ENCODE data around the gene AFAP1L2.

The AFAP1L2 gene

DNA sequence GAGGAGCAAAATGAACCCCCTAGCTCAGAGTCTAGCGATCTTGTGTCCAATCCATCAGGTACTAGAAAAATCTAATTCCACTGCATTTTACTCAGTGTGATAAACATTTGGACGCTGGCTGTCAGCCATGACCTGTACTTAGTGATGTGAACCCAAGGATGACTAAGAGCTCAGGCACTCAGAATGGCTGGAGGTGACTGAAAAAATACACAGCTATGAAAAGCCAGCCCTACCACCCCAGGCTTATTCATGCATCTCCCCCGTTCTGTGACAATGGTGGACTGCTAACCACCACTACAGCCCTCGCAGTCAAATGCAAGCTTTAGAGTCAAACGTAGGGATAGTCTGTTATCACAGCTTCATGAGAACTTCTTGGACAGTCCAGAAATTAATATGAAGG, 14.9 kb downstream of the AFAP1L2 start:
- no peak for DNase-seq (ENCODE audit: low spot score)

DNA sequence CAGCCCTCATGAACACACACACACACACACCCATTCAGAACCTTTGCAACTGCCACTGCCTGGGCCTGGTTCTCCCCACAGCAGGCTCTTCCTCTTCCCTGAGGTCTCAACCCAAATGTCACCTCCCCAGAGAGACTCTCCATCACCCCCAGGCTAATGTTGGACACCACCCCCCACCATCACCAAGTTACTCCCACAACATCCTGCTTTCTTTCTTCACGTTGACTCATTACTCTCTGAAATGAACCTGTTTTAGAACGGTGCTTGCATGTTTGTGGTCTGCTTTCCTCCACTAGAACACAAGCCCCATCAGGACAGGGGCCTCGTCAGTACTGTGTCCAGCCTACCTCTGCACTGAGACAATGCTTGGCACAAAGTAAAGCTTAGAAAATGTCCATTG, 16.0 kb downstream of the AFAP1L2 start:
- DNase-seq (ENCODE audit: low spot score): no peak

DNA sequence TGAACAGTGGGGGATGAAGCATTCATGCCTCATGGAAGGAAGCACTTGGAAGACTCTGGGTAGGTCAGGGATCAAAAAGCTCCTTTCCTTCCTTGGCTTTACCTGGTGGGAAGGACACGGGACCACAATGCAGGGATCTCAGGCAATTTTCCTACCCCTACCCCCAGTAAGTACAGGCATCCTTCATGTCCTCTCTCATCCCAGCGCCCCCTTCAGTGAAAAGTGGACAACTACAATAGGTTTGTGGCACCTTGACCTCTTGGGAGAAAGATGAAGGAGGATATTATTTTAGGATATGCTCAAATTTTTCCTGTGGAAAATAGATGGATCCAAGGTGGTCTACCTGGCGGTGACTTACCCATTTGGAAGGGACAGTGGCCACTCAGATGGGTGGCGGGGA, 16.5 kb downstream of the AFAP1L2 start:
- no peak for DNase-seq (ENCODE audit: low spot score)

DNA sequence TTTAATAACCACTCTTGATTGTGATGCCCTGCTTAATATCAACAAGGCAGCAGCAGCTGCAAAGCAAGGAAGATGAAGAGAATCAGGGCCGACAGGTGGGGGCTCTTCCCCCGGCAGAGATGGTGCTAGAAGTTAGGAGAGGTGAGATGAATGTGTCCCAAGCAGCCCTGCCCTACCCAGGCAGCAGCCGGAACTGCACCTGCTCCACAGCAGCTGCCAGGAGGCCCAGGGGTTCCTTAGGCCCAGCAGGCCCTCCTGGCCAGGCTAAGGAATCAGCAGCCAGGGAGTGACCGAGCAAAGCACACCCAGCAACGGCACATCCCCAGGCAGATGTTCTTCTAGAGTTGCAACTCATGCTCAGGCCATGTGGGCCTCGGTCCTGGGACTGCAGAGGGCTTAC, 17.9 kb downstream of the AFAP1L2 start:
- DNase-seq (ENCODE audit: low spot score): no peak

DNA sequence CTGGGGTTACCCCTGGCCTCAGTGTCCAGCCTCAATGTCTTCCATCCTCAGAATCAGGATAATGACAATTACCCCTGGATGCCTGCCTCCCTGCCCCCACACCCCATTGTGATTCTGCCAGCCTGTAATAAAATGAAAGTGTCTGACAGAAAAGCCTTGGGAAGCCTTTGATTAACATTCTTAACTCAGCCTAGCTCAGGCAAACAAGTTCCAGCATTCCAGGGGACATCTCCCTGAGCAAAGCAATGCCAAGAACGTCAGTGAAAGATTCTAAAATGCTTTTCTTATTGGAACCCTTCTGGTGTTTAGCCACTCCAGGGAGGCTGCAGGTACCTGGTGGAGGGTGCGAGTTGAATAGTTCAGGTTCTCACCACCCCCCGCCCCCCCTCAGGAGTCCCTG, 18.7 kb downstream of the AFAP1L2 start:
- no peak for DNase-seq (ENCODE audit: low spot score)

DNA sequence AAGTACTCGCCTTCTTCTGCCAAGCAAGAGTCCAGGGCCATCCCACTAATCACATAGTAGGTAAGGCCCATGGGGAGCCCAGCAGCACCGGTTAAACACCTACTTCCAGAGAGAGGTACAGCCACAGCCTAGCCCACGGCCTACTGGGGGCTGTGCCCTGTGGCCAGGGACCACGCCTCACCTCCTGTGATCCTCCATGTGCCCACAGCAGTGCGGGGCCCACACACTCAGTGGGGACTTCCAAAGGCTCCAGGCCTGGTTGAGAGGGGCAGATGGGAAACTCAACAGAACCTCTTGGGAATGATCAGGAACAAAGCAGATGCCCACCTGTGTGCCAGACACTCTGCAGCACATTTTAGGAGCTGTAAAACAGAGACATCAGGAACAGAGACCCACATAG, 19.7 kb downstream of the AFAP1L2 start:
- no peak for DNase-seq (ENCODE audit: low spot score)

DNA sequence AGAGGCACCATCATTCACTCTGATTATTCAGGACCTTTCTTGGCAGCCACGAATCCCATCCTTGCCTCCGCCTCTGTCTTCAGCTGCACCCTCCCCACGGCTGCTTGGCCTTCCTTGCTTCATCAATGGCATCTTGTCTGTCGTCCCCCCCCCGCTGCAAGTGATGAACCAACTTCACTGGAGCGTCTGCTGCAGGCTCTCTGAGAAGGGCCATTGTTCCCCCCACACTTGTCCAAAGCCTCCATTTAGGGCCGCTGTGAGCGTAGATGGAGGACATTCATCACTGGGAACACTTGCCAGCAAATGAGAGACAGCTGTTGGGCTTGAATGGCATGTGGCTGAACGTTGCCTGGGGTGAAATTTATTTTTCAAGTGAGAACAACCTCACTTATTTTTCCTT, 20.1 kb downstream of the AFAP1L2 start:
- DNase-seq (ENCODE audit: low spot score): no peak

DNA sequence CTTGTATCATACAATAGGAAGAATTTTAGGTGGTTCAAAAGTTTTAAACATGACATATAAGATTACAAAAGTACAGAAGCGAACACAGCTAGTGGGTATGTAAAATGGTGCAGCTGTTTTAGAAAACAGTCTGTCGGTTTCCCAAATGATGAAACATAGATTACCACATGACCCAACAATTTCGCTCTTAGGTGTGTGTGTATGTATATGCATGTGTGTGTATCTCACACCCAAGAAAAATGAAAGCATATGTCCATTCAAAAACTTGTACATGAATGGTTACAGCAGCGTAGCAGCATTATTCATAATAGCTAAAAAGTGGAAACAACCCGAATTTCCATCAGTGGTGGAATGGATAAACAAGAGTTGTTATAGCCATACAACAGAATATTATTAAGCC, 23.5 kb downstream of the AFAP1L2 start:
- no peak for DNase-seq (ENCODE audit: low spot score)

DNA sequence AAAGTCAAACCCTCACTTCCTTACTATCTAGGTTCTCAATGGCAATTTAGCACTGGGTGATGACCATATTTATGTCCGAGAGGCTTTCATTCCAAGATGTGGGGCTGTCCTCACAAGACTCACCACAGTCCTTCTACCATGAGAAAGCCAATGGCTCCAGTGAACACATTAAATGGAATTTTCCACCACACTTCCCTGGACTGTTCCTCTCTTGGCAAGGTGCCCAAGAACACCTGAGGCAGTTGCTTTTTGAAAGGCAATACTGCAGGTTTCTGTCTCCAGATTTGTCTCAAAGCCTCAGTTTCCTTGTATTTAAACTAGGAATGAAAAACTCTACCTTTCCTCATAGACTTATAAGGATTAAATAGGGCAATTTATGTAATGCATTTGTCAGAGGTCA, 24.2 kb downstream of the AFAP1L2 start:
- no peak for DNase-seq (ENCODE audit: low spot score)

DNA sequence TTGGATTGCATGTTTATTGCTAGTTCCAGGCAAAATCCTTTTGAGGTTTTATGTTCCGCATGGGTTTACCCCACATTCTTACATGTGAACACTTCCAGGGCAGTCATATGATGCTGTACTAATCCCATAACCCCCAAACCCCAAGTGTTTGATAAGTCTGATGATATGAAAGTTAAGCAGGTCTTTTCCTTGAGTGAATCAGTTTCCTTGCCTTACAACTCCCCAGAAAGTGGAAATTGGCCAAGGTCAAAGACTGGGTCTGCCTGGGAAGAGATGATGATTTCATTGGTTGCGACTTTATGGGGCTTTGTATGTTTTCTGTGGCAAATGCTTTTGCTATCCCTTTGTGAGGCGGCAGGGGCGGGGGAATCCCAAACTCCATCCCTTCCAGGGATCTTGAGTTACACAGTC, 24.7 kb downstream of the AFAP1L2 start:
- DNase-seq (ENCODE audit: low spot score): no peak

DNA sequence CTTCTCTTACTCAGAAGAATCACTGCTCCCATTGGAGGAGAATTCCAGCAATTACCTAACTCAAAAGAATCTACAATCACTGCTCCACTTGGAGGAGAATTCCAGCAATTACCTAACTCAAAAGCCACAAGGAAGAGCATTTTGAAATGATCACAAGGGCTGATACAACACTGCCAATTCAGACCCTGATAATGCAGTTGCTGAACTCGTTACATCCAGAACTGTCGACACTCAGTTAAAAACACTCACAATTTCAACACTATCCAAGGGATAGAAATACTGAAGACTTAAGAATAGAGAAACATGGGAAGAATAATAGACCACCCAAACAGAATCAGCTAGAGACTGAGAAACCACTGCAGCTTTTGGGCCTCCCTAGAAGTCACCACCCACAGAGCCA, 27.8 kb downstream of the AFAP1L2 start:
- no peak for DNase-seq (ENCODE audit: low spot score)

DNA sequence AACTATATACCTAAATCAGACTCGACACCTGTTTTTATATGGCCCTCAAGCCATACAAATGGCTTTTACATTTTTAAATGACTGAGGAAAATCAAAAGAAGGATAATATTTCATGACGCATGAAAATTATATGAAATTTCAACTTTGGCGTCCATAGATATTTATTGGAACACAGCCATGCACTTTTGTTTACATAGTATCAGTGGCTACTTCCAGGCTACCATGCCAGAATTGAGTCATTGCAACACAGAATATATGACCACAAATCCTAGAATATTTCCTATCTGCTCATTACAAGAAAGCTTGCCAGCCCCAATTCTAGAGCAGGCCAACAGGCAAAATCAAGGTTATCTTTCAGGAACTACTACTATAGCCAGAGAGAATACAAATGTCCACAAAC, 29.3 kb downstream of the AFAP1L2 start:
- no peak for DNase-seq (ENCODE audit: low spot score)

DNA sequence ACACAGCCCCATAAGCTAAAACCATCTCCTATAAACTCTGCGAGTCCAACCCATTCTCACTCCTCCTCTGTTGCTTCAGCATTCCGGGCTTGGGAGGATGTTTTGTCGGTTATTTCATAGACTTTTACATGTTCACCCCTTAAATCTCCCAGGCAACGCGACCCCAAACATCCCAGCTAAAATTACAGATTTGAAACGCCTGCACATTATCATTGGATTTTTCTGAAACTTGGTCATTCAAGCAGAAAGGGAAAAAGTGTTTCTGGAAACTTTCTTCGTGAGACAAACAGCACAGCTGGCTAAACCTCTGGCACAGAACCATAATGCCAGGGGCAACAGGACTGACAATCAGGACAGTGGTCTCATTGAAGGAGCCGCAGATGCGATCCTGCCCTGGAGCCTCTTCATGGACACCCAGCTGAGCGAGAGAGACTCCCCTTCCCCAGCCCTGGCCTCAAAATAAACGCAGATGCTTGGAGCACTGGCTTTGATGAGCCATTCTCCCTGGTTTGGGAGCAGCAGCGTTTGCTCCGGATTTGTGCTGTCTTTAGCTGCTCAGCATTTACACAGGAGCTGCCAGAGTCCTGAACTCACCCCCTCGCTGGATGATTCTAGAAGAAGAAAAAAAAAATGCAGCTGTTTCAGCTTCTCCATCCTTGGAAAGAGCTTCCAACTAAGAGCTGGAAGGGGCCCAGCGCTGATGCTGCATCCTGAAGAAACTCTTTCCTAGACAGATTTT, 30.1 kb downstream of the AFAP1L2 start:
- DNase-seq (ENCODE audit: low spot score): no peak

DNA sequence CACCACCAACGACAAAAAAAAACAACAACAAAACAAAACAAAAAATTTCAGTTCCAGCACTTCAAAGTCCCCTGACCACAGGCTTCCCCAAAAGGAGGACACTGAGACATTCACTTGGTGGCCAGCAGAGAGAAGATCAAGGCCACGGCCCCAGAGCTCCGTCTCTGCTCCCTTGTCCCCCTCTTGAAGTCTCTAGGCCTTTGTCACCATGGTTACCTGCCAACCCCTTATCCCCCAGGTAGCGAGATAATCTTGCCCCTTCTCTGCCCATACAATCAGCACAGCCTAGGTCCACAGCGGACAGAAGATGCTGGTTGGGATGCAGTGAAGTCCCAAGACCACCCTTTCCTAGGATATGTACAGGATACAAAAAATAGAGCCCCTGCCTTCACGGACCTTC, 30.7 kb downstream of the AFAP1L2 start:
- no peak for DNase-seq (ENCODE audit: low spot score)

DNA sequence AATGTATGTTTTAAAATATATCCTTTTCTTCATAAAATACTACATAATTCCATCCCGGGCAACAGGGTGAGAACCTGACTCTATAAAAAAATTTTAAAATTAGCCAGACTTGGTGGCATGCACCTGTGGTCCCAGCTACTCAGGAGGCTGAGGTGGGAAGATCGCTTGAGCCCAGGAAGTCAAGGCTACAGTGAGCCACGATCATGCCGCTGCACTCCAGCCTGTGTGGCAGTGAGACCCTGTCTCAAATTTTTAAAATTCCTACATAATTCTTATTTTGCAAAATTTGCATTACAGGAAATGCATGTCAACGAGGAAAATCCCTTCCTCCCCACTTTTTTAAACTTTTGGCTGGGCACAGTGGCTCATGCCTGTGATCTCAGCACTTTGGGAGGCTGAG, 31.3 kb downstream of the AFAP1L2 start:
- DNase-seq (ENCODE audit: low spot score): no peak

DNA sequence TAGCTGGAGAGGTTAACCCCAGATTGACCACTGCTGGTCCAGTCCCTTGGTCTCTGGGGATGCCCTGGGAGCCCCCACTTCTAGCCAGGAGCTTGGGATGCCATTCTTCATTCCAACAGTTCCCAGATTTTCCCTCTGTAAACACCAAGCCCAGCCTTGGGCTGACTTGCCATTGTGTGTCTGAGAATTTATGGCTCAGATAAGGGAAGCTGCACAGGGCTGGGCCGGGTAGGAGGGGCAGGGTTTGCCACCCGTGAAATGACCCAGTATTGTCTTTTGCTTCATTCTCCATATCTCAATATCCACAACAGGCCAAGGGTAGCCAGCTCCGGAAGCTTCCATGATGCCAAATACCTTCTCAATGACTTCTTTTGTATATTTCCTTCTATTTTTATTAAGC, 32.1 kb downstream of the AFAP1L2 start:
- DNase-seq (ENCODE audit: low spot score): no peak

DNA sequence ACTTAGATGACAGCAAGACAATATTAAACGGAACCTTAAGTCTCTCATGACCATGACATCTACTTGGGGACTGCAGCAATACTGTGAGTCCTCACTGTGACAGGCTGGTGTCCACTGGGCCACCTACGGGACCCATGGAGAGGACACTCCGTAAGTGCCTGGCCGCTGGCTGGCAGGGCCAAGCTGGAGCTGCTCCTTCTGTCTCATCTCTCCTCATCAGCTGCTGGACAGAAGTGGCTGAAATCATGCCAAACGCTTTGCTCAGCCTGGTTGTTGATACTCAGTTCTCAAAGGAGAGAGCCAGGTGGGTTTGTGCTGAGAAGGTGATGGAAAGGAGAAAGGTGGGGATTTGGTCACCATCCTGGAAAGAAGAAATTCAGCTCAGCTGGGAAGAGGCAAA, 33.3 kb downstream of the AFAP1L2 start:
- DNase-seq (ENCODE audit: low spot score): no peak

DNA sequence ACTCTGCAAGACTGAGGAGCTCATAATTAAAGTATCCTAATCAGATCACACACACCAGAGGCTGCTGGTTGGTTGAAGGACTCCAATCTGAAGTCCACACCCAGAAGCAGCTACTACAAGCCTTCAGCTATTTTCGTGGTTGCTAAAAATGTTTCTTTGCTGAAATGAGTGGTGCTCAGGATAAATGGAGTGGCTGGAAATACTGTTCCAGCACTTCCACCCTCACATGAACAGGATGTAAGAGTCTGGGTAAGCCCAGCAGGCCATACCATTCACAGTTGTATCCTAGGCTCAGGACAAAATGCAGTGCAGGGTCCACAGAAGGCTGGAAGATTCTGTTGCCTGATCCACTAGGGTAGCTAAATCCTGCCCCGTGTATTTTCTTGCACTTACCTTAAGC, 34.1 kb downstream of the AFAP1L2 start:
- DNase-seq (ENCODE audit: low spot score): no peak

DNA sequence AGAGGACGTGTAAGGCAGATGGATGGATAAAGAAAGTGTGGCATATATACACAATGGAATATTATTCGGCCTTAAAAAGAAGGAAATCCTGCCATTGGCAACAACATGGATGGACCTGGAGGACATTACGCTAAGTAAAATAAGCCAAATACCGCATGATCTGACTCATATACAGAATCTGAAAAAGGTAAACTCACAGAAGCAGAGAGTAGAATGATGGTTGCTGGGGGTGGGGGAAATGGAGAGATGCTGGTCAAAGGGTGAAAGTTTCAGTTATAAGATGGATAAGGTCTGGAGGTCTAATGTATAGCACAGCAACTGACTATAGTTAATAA, 36.3 kb downstream of the AFAP1L2 start:
- no peak for DNase-seq (ENCODE audit: low spot score)

DNA sequence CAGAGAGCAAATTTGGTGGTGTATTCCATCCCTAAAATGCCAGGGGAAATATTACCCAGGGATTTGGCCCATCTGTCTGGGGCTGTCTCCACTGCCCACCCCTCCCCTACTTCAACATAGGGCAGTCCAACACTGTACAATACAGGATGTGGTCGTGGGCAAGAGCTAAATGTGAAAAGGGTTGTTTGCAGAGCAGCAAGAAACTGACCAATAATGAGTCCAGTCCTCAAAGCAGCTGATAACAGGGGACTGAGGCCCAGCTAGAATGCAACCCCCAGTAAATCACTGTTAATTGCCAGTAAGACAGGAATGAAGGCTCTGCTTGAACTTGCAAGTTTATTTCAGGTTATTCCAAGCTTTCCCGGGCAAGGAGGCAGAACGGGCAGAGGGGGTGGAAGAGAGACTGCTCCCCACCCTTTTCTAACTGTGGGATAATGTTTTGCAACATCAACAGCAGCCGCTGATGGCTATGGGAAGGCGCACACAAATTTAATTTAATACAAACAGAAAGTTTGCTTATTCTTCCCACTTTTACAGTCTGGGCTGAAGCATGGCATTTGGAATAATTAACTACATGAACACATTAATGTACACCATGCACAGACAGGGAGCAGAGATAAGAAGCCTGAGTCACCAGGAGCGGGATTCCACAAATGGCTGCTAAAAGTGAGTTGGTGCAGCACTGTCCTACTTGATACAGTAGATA, 36.8 kb downstream of the AFAP1L2 start:
- DNase-seq (ENCODE audit: low spot score): no peak

DNA sequence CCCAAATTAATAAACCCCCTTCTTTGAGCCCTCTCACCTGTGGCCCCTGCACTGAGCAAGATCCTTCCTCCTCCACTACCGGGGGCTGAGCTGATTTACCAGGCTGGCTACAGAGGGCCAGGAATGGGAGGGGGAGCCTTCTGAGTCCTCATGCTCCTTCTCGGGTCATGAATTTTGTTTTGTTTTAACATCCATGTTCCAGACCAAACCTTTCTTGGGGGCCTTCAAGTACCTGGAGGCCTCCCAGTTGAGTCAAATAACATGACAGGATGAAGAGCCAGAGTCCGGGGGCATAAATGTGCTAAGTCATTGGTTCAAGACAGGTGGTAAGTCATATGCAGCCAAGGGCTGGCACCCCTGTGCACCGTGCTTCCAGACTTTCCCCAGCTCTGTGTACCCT, 39.6 kb downstream of the AFAP1L2 start:
- DNase-seq (ENCODE audit: low spot score): no peak

DNA sequence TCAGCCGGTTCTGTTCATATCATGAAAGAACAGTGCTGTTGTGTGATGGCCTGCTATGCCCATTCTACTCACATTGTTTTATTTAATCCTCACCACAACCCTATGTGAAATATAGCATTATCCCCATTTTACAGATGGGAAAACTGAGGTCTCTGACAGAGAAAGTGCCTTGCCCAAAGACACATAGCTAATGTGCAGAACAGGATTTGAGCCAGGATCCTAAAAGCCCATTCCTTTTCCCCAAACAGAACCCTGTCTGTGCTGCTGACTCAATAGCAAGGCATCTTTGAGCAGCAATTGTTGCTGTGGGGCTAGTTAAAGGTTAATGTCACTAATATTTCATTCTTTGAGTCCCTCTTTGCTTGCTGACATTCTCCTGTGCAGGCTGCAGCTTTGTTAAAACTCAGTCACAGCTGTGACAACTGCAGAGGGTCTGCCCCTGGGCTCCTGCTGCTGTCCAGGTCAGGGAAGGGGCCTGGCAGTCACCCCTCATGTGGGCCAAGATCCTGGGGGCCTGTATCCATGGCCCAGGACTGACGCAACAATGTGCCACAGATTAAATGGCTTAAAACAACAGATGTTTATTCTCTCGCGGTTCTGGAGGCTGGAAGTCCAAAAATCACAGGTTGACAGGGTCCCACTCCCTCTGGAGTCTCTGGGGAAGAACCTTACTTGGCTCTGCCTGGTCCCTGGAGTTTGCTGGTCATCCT, 40.4 kb downstream of the AFAP1L2 start:
- no peak for DNase-seq (ENCODE audit: low spot score)

DNA sequence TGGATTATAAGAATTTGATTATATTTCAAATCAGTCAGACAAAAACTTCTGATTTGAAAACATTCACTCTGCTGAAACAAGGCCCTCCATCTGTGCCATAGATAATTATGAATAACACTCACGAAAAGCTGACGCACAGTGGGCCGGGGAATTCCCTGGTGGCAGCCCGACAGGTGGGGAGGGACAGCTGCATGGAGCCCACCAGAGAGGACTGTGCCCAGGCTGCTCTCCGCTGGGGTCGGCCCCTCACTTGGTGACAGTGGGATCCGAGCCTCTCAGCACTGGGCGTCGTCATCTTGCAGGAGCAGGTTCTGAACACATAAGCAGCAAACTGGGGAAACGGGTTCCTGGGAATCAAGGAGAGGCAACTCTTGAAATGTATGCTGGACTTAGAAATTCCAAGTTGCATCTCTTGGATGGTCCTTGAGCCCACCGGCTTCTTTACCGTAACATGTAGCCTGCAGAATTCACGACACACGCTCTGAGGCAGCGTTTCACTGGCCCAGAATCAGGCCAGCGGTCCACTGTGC, 41.4 kb downstream of the AFAP1L2 start:
- DNase-seq (ENCODE audit: low spot score): no peak
